KG1 (cell line): ENCODE measurements around the gene INSC.

Source experiments
- DNase-seq: peaks from one replicate; lab custom pipeline; 2025; lab: John Stamatoyannopoulos, UW

The INSC gene

GRCh38 chr11:15222777-15223176, 108.1 kb downstream of the INSC start:
- DNase-seq: no peak

- no peak for DNase-seq
These were observed 108.6 kb downstream of the INSC start for GRCh38 chr11:15223318-15223717.

- no peak for DNase-seq
These were observed 109.7 kb downstream of the INSC start for GRCh38 chr11:15224466-15224865.

GRCh38 chr11:15227011-15227410, 112.3 kb downstream of the INSC start:
- no peak for DNase-seq

- DNase-seq: no peak
These were observed 113.7 kb downstream of the INSC start for GRCh38 chr11:15228331-15228849.

- no peak for DNase-seq
These were observed 114.3 kb downstream of the INSC start for GRCh38 chr11:15229069-15229468.

GRCh38 chr11:15232496-15232895, 117.8 kb downstream of the INSC start:
- DNase-seq: no peak

GRCh38 chr11:15233371-15234165, 118.8 kb downstream of the INSC start:
- no peak for DNase-seq

- no peak for DNase-seq
These were observed 120.1 kb downstream of the INSC start for GRCh38 chr11:15234796-15235195.

GRCh38 chr11:15236559-15236958, 121.8 kb downstream of the INSC start:
- no peak for DNase-seq

GRCh38 chr11:15238856-15239255, 124.1 kb downstream of the INSC start:
- DNase-seq: no peak

GRCh38 chr11:15248749-15249148, 134.0 kb downstream of the INSC start:
- no peak for DNase-seq

GRCh38 chr11:15258433-15259165, 143.9 kb downstream of the INSC start:
- DNase-seq: no peak

GRCh38 chr11:15266999-15267398, 152.3 kb downstream of the INSC start:
- no peak for DNase-seq

- no peak for DNase-seq
These were observed 153.9 kb downstream of the INSC start for GRCh38 chr11:15268598-15268997.

- DNase-seq: no peak
These were observed 160.4 kb downstream of the INSC start for GRCh38 chr11:15275141-15275540.

- DNase-seq: no peak
These were observed 161.9 kb downstream of the INSC start for GRCh38 chr11:15276621-15277020.

GRCh38 chr11:15278128-15278527, 163.4 kb downstream of the INSC start:
- DNase-seq: no peak

- DNase-seq: no peak
These were observed 165.7 kb downstream of the INSC start for GRCh38 chr11:15280393-15280792.

GRCh38 chr11:15282754-15283153, 168.0 kb downstream of the INSC start:
- DNase-seq: no peak

GRCh38 chr11:15286465-15286864, 171.7 kb downstream of the INSC start:
- DNase-seq: no peak

- no peak for DNase-seq
These were observed 174.1 kb downstream of the INSC start for GRCh38 chr11:15288863-15289262.

- no peak for DNase-seq
These were observed 175.0 kb downstream of the INSC start for GRCh38 chr11:15289723-15290122.
